OCI-M2 (cell line): ENCODE measurements around the gene P3H2.

Source experiments
- DNase-seq: peaks from one replicate; lab custom pipeline; 2025; ENCODE audit not compliant: unreplicated experiment; lab: John Stamatoyannopoulos, UW

Gene P3H2

DNA sequence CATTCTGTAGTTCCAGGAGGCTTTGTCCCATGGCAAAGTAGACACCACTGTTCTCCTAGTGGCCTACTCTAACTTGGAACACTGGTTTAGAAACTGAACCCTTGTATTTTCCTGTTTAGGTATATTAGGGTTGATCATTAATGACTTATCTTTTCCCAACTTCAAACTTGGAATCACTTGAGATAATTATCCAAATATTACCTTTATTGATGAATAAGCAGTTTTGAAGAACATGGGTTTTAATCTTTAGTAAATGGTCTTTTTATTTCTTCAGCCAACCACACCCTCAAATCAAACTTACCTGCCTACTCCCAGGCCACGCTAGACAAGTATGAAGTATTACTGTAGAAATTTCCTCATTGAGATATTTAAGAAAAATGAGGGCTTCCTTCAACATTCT lies 6.5 kb upstream of the P3H2 start:
- DNase-seq = no peak

DNA sequence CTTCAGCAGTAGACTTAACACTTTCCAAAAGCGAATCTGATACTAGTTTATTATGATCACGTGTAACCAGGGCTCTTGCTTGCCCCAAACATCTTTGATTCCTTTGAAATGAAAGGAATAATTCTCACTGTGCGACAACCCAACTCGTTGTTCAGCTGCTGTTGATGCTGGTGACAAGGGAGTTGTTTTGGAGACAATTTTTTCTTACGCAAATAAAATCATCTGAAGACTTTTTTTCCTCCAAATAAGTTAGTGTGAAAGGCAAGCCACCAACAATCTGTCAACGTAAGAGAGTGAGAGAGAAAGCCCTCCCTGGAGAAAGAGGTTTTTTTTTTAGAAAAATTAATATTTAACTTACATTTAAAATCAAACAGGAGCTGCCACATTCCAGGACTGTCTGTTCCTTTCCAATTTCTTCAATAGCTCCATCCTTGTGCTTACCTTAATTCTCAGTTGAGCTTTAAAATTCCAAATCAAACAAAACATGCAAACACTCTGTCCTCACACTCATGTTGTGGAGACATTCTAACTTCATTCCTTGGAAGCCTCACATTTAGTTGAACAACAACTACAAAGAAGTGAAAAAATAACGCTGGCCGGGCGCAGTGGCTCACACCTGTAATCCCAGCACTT lies 4.9 kb upstream of the P3H2 start:
- DNase-seq = no peak

DNA sequence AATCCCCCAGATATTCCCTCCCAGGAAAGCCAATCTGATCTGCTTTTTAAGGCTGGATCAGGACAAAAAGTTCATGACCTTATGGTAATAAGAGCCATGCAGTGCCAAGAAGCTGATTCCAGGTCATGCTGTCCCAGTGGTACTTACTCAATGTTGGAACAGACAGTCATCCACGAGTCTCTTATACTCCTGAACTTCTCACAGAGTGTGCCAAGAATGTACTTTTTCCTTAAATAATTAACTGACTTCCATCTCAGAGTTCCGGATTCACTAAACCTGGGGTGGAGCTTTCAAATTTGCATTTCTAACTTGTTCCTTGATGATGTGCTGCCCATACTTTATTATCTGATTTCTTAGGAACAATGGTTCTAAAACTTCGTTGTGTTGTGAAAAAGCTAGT lies 3.4 kb upstream of the P3H2 start:
- no peak for DNase-seq

DNA sequence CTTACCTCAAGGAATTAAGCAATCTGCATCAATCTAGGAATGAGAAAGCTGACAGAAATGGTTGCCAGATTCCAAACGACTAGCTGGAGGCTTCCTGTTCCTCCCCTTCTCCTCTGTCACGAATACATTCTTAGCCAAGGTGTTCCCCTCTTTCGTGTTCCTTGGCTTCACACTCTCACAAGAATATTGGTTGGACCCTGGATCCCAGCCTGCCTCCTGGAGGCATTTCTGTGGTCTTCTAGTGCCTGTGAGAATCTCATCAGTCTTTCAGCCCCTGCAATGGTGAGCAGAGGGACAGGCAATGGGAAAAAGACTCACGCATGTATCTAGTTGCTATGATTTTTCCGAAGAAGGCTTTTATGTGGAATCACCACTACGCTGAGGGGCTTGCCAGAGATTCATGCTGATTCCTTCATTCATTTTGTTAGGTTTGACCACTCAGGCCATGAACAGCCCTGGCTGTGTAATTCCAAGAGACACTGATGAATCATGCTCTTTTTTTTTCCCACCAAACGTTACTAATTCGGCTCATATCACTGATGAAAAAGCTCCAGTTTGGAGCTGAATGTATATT lies 1.6 kb upstream of the P3H2 start:
- no peak for DNase-seq

DNA sequence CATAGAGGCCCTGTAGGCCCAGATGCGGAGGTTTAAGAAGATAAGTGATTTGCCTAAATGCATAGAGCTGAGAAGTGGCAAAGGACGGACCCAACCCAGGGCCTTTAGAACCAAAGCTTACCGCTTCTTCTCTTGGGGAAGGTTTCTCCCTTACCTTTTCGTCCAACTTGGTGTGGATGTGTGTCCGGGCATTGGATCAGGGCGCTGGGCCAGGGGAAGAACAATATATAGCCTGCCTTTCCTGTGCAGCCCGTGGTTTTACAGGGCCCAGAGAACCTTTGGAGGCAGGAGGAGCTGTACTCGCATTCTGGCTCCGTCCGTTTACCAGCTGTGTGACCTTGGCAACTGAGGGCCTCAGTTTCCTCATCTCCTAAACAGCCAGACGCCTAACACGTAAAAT lies 686 bp upstream of the P3H2 start:
- DNase-seq = no peak

DNA sequence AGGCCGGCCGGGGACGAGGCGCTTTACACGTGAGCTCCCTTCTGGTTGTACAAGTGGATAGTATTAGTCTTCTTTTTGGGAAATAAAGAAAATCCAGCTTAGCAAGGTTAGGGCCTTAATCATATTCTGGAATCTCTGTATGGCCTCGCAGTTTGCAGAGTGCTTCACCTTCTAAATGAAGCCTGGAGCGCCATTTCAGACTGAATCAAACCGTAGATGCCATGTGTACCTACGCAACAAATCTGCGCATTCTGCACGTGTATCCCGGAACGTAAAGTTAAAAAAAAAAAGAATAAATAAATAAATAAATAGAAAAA lies 322 bp upstream of the P3H2 start:
- DNase-seq = no peak

DNA sequence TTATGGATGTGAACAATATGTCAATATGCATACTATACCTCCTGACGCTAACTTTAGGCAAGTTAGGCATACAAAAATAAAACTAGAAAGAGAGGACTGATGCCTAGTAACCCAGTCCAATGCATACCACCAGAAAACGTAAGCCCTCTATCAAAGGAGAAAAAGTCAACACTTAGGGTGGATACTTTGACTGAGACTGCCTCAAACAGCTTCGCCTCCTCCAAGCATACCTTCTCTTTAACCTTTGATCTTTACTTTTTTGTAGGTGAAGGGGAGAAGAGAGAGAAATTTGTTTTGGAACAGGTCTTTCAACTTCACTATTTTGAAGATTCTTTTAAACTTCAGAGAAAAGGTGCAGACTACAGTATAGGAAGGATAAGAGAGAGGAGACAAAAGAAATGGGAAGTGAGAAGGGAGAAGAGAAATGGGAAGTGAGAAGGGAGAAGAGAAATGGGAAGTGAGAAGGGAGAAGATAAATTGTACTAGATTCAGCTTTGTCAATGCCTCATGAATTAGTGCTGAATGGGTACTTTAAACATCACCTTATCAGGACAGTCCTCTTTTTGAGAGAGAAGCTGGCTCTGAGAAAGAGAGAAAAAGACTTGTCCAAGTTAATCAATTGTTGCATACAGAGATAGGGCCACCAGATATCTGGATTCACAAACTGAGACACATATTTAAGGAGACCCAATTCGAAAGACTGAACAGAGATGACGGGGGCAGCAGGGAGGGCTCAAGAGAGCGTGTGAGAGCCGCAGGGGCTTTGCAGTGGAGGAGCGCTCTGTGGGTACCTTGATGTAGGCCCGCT lies 1.0 kb downstream of the P3H2 start:
- DNase-seq = no peak

DNA sequence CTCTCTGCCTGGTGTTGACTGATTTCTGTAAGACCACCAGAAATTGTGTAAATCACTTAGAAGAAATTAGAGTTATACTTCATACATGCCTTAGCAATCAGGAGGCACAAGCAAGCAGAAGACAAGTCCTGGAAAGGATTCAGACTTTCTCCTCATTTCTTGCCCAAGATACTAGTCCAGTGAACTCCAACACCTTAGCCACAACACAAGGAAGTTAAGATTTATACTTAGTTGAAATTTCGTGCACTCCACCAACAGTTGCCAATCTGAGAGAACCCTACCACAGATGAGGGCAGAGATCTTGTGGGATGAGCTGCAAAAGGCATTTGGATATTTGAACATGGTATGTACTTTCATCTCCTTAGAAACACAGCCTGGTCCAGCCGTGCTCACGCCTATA lies 2.3 kb downstream of the P3H2 start:
- DNase-seq = no peak

DNA sequence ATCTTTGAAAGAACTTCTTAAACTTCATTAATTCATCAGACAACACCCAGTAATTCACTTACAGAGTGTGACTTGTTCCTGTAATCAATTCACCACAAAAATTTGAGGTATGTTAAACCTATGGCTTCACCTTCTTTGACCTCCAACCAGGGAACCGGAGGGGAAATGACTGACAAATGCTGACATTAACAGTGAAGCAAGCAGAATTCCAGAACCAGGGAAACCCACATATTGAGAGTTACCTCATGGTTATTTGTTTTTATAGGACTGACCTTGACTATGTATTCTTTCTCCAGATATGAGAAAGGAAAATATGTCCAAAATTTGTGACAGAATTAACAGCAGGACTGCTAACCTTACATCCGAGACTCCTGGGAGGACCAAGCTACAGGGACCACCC lies 2.7 kb downstream of the P3H2 start:
- no peak for DNase-seq

DNA sequence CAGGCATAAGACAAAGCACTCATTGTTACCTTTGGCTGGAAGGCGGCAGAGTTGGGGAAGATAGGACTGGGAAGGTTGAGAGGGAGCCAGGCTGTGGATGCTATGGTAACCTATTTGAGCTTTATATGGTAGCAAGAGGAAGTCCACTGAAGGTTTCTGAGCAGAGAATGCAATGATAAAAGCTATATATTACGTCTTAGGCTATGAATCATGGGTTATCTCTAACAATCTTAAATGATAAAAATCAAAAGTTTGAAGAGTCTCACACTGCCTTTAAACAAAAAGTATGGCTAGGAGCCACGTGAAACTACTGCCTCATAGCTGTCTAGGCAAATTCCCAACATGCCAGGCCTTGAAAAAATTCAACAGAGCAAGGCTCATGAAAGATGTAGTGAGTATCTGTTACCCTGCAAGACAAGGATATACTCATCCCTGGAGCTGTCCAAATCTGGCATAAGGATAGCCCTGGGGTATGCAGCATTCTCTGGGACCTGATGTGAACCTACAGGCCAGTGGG lies 4.1 kb downstream of the P3H2 start:
- DNase-seq = no peak

DNA sequence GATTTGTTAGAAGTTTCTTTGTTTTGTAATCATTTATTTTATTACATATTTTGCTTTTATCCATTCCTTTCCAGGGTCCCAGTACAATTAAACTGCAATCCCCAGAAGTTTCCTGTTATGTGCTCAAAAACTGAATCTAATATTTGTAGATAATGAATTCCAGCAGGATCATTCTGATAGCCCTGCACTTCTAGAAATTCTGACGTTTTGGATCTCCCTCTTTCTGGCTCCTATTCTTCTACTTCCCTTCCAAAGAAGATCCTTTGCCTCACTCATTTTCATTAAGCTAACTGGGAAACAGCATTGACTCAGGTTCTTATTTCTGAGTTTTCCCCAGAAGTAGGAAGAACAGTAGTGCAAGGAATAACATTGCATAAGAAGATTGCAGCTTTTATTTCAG lies 9.9 kb downstream of the P3H2 start:
- DNase-seq = no peak

DNA sequence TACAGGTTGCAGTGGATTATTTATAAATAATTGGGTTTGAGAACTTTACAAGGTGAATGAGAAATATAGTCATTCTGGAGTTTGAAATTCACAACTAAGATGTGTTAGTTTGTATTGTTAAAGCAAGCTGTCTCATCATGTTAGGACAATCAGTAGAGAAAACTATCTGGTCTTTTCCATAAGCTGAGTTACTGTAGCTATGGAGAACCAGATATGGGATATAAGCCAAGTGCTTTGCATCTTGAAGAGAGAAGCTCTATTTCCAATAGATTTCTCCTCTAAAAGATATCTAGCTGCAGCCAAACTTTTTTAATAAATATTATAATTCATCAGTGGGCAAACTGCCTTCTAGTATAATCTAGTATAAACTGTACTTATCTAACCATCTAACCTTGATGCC lies 11.3 kb downstream of the P3H2 start:
- DNase-seq = no peak

DNA sequence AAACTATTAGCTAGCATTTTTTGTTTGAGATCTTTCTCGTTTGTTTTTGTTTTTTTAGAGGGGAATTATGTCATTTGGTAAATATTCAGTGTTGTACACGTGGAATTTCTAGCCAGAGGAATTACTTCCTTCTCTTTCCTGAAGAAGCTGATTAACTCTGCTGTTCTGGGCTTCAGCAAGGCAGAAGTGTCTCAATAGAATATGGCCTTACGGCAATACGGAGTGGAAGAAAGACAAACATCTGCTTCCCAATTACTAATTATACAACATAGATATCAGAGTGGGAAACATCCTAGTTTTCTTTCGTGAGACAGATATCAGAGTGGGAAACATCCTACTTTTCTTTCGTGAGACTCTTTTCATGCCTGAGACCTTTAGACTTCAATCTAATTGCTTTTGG lies 11.9 kb downstream of the P3H2 start:
- DNase-seq = no peak

DNA sequence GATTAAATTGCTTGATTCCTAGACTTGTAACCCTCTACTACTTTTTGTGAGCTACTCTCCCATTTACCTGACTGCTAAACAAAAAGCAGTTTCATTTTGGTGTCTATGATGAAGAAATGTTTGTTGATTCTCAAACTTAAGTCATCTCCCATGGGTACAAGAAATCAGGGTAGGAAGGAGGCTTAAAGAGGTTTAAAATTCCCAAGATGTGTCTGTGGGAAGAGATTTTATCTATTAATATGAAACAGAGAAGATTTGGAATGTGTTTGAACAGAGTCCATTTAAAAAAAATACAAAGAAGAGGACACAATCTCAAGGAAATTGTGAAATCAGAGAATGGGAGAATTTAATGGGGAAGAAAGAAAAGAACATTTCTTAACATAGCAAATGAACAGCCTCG lies 14.8 kb downstream of the P3H2 start:
- no peak for DNase-seq

DNA sequence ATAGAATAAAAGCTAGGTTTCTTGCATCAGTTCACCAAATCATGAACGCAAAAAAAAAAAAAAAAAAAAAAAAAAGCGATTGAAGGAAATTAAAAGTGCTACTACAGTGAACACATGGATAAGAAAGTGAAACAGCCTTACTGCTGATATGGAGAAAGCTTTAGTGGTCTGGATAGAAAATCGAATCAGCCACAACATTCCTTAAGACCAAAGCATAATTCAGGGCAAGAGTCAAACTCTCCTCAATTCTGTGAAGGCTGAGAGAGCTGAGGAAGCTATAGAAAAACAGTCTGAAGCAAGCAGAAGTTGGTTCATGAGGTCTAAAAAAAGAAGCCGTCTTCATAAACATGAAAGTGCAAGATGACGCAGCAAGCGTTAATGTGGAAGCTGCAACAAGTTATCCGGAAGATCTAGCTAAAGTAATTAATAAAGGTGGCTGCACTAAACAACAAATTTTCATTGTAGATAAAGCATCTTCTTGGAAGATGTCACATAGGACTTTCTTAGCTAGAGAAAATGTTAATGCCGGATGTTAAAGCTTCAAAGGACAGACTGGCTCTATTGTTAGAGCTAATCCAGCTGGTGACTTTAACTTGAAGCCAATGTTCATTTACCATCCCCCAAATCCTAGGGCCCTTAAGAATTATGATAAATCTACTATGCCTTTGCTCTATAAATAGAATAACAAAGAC lies 19.2 kb downstream of the P3H2 start:
- no peak for DNase-seq

DNA sequence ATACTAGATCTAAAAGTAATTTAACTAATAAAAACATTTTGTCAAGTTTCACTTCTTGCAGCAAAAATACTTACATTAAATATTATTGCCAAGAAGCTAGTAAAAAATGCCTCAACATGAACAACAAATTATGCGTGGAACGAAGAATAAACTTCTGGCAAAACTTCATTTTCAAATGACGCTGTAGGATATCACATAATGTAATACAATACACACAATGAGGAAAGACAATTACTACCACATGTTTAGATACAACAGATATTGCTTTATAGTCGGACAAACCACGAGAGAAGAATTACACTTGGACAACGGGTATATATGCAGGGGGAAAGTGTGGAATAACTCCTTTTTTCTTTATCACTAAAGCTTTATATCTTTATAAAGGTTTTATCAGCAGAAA lies 21.6 kb downstream of the P3H2 start:
- DNase-seq = no peak

DNA sequence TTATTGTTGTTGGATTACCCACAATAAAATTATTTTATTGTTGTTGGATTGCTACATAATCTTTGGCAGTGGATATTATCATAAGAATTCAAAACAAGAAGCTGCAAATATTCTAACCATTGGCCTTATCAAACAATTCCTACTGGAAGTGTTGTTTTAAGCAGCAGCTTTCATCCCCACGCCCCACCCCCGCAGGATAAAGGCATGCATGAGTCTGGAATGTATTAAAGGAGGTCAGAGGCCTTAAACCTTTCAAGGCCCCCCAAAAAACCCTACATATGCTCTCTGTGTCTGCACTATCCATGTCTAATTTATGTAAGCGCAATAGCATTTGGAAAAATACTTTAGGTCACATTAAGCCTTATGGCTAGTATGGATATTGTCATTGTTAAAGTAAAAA lies 23.1 kb downstream of the P3H2 start:
- no peak for DNase-seq

DNA sequence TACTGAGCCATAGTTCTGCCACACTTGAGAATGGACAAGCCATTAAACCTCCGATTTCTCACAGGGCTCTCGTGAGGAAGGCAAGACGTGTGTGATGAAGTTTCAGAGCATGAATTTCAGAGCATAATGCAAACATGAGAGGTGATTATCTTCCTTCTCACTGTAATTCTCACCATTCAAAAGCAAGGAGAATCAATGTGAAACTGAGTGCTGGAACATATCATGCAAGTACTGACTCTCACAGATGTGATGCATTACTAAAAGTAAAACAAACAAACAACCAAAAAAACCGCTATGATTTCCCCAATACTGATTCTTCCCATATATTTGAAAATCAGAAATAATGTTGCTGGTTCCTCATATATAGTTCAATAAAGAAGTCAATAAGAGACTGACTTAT lies 23.7 kb downstream of the P3H2 start:
- DNase-seq = no peak

DNA sequence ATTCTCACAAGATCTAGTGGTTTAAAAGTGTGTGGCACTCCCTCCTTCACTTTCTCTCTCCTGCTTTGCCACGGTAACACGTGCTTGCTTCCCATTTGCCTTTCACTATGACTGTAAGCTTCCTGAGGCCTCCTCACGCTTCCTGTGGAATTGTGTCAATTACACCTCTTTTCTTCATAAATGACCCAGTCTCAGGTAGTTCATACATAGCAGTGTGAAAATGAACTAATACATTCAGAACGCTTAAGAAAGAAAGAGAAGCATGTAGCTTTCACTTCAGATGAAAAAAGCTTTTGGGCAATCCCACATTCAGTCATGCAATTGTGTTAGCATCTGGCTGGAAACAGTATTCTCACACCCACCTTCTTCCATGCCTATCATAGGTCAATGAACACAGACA lies 24.4 kb downstream of the P3H2 start:
- DNase-seq = no peak

DNA sequence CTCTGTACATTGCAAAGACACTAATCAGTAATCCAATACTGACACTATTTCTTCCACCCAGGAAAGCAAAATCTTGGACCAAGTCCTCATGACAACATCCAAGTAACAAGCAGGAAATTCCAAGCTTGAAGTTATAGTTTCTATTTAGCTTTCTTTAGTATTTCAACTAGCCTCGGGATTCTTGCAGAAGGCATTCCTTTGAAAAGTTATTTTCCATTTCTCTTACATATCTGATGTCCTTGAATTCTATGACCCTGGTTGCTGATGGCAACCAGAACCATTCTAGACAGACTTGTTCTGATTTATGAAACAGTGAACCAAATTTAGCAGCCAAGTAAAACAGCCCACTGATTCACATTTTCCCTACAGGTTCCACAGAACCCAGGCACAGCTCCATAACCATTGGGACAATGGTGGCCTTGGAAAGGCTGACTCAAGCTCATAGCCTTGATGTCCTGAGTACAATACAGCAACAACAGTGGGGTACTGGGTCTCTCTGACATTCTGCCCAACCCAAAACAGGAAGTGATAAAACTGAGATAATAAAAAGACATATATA lies 26.5 kb downstream of the P3H2 start:
- DNase-seq = no peak

DNA sequence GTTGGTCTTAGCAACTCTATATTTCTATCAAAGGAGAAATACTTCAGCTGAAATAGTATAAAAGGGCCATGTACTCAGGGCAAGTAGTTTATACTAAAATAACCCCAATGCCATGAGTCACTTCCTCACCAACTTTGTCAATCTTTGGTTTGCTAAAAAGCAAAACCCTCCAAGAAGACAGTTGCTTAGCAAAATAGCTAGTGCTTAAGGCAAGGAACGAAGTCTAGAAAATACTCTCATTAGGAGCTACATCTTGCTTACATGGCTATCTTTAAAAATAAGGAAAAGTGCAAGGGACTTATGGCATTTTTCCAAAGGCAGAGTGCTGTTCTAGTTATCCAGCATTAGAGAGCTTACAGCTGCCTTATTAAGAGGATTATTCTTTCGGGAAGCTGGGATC lies 28.4 kb downstream of the P3H2 start:
- no peak for DNase-seq

DNA sequence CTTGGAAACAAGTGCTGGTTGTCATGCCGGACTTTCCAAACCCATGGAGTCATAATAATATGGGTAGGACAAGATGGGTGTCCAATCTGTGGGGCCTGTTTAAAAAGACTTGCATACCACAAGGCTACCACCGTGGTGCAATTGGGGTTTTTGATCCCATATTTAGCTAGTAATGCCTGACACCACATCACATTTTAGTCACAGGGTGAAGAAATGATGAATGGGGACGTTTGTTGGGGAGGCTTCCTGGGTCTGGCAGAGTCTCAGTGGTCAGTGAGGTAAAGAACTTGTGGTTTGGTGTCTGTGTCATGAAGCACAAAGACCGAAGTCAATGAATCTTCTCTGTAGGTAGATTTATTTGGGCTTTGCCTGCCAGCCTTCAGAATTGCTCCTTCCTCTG lies 31.0 kb downstream of the P3H2 start:
- no peak for DNase-seq
